ENCODE measurements around the gene ADD2. TPM values are rescaled to one million over a fixed set of nuclear protein-coding genes. Genes with fewer than 3 reads are reported as not detected.

The ADD2 gene
- total RNA-seq, 6 experiments from 2014 or later: not detected

DNA sequence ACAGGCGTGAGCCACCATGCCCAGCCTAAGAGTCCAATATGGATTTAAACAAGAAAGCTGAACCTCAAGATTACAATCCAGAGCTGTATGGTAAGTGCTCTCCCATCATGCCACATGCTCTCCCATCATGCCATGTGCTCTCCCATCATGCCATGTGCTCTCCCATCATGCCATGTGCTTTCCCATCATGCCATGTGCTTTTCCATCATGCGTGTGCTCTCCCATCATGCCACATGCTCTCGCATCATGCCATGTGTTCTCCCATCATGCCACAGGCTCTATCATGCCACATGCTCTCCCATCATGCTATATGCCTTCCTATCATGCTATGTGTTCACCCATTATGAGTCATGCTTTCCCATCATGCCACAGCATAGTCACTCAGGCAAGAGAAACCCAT, 20.7 kb downstream of the ADD2 start:
- TF ChIP-seq, protein P1, sequence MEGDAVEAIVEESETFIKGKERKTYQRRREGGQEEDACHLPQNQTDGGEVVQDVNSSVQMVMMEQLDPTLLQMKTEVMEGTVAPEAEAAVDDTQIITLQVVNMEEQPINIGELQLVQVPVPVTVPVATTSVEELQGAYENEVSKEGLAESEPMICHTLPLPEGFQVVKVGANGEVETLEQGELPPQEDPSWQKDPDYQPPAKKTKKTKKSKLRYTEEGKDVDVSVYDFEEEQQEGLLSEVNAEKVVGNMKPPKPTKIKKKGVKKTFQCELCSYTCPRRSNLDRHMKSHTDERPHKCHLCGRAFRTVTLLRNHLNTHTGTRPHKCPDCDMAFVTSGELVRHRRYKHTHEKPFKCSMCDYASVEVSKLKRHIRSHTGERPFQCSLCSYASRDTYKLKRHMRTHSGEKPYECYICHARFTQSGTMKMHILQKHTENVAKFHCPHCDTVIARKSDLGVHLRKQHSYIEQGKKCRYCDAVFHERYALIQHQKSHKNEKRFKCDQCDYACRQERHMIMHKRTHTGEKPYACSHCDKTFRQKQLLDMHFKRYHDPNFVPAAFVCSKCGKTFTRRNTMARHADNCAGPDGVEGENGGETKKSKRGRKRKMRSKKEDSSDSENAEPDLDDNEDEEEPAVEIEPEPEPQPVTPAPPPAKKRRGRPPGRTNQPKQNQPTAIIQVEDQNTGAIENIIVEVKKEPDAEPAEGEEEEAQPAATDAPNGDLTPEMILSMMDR (IDR thresholded peaks at IDR 0.05): no peak
- H3K27ac Mint-ChIP-seq: no peak overlapping the region
- DNase-seq: no peak
- H3K36me3 Mint-ChIP-seq (ENCODE audit: low read depth): no peaks in the 10 kb centered on the region
- H3K9me3 Mint-ChIP-seq: no peaks in the 10 kb centered on the region
- no peaks in the 10 kb centered on the region for H3K4me1 Mint-ChIP-seq (ENCODE audit: low read depth)
- peaks cover 17% of the 10 kb centered on the region for H3K27me3 Mint-ChIP-seq (ENCODE audit: insufficient read depth)
- no peak overlapping the region for H3K4me3 Mint-ChIP-seq

DNA sequence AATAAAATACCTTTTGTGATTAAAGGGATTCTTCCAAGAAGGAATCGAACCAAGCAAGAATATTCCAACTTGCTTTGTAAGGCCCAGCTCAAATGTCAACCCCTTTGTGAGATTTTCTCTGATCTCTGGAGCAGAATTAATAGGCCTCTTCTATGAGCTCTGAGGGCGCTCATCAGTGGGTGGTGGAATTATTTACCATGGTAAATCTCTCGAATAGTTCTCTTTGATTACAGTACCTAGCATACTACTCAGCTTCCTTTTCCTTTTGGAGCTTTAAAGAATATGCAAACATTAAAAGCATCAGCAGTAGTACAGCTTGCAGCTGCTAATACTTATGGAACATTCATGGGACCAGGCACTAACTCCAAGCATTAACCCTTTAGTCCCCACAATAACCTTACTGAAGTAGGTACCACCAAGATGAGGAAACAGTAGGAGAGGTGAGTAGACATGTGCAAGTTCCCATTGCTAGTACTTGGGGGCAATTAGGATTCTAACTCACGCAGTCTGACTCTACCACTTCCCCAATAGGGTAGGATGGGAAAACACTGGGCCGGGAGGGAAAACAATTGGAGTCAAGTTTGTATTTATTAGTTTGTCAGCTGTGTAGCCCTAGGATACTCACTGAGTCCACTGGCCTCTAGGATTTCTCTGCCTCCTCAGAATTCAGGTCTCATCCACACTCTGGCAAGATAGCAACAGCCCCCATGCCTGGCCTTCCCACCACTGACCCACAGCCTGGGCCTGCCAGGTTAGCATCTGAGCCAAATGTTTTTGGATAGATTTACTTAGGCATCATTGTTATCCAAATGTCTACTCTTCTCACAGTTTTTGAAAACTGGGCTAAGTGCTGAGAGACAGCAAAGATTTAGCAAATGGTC, 21.7 kb downstream of the ADD2 start:
- TF ChIP-seq, protein P1 (IDR thresholded peaks at IDR 0.05): no peak
- Mint-ChIP-seq H3K27ac (no peak overlapping the region), H3K27me3 (ENCODE audit: insufficient read depth) (peaks cover 17% of the 10 kb centered on the region), H3K4me1 (ENCODE audit: low read depth) (no peaks in the 10 kb centered on the region), H3K36me3 (ENCODE audit: low read depth) (no peaks in the 10 kb centered on the region), H3K9me3 (no peaks in the 10 kb centered on the region), H3K4me3 (no peak overlapping the region)
- DNase-seq: no peak

DNA sequence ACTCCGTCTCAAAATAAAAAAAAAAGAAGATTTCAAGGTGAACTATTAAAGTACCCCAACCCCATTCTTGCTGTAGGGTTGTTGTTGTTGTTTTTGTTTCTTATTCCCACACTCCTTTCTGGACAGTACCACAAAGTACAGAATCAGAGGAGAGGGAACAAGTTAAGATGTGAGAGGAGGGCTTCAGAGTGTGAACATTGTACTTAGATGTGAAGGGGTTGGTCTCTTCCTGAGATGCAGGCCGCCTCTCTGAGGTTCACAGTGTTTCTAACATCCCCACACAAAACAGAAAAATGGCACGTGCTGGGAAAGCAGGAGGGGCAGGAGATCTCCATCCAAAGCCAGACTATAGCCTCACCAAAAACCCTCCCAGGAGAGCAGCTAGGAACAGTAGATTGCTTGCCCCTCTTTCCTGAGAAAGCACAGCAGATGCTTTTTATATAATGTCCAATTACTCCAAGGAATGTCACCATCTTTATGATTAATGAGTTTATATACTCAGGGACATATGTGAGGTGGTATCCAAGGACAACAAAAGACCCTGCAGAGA, 22.6 kb downstream of the ADD2 start:
- Mint-ChIP-seq H3K9me3 (no peaks in the 10 kb centered on the region), H3K27ac (no peak overlapping the region), H3K27me3 (ENCODE audit: insufficient read depth) (peaks cover 13% of the 10 kb centered on the region), H3K36me3 (ENCODE audit: low read depth) (no peaks in the 10 kb centered on the region), H3K4me1 (ENCODE audit: low read depth) (no peaks in the 10 kb centered on the region), H3K4me3 (no peak overlapping the region)
- TF ChIP-seq, protein P1 (IDR thresholded peaks at IDR 0.05): no peak
- DNase-seq: no peak

DNA sequence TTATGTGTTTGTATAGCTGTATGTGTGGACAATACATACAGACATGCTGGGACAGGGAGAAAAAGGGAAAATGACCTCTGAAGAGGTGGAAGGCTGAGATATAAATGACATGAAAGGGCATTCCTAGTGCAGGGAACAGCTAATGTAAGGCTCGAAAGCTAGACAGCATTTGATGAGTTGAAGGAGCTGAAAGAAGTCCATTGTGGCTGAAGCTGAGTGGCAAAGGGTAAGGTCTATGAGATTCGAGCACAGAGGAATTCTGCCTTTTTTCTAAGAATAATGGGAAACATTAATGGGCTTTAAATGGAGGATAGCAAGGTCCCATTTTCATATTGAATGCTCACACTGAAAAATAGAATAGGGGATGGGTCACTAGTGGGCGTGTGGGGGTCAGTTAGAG, 23.6 kb downstream of the ADD2 start:
- Mint-ChIP-seq H3K36me3 (ENCODE audit: low read depth) (no peaks in the 10 kb centered on the region), H3K4me1 (ENCODE audit: low read depth) (no peaks in the 10 kb centered on the region), H3K4me3 (no peak overlapping the region), H3K27me3 (ENCODE audit: insufficient read depth) (peaks cover 13% of the 10 kb centered on the region), H3K27ac (no peak overlapping the region), H3K9me3 (no peaks in the 10 kb centered on the region)
- TF ChIP-seq, protein P1 (IDR thresholded peaks at IDR 0.05): no peak
- DNase-seq: no peak

DNA sequence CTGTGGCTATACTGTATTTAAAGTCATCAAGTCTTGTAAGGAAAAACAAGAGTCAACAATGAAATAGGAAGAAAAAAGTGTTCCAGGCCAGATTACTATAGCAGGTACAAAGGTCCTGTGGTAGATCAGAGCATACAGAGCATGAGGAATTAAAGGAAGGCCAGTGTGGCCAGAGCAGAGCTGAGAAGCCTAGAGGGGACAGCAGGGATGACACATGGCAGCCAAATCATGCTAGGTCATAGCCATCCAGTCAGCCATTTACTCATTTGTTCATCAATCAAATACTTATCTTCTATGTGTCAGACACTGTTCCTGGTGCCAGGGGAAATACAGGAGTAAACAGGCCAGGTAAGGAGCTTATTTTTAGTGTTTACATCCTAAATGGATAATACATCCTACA, 24.3 kb downstream of the ADD2 start:
- TF ChIP-seq, protein P1 (IDR thresholded peaks at IDR 0.05): no peak
- Mint-ChIP-seq H3K27me3 (ENCODE audit: insufficient read depth) (peaks cover 8% of the 10 kb centered on the region), H3K9me3 (no peaks in the 10 kb centered on the region), H3K36me3 (ENCODE audit: low read depth) (no peaks in the 10 kb centered on the region), H3K4me1 (ENCODE audit: low read depth) (no peaks in the 10 kb centered on the region), H3K4me3 (no peak overlapping the region), H3K27ac (no peak overlapping the region)
- DNase-seq: no peak
